ENCODE measurements around the gene TUT1.

DNA sequence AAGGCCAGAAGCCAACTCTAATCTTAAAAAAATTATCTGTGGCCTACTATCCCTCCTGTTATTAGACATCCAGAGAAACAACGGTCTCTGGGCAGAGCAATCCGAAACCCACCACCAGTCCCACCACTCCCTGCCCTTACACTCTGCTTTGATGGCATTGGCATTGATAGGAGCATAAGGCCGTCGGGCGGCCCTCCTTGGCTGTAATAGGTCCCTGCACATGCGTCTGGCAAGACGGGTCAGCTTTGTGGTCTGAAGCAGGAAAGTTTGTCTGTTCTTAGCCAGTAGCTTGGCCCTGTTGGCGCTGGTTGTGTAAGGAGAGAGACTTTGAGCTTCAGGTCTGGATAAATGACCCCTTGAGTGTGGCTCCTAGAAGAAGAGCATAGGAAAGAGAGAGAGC lies 3.8 kb upstream of the TUT1 start:
- TF ChIP-seq, protein P1, sequence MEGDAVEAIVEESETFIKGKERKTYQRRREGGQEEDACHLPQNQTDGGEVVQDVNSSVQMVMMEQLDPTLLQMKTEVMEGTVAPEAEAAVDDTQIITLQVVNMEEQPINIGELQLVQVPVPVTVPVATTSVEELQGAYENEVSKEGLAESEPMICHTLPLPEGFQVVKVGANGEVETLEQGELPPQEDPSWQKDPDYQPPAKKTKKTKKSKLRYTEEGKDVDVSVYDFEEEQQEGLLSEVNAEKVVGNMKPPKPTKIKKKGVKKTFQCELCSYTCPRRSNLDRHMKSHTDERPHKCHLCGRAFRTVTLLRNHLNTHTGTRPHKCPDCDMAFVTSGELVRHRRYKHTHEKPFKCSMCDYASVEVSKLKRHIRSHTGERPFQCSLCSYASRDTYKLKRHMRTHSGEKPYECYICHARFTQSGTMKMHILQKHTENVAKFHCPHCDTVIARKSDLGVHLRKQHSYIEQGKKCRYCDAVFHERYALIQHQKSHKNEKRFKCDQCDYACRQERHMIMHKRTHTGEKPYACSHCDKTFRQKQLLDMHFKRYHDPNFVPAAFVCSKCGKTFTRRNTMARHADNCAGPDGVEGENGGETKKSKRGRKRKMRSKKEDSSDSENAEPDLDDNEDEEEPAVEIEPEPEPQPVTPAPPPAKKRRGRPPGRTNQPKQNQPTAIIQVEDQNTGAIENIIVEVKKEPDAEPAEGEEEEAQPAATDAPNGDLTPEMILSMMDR (IDR thresholded peaks at IDR 0.05; ENCODE audit: low read depth, low read length, missing input control) = no peak
- TF ChIP-seq TAF1 (conservative IDR thresholded peaks at IDR 0.05) = no peak
- TF ChIP-seq, protein P2, sequence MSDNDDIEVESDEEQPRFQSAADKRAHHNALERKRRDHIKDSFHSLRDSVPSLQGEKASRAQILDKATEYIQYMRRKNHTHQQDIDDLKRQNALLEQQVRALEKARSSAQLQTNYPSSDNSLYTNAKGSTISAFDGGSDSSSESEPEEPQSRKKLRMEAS (IDR thresholded peaks at IDR 0.05) = no peak
- TF ChIP-seq, protein P3, sequence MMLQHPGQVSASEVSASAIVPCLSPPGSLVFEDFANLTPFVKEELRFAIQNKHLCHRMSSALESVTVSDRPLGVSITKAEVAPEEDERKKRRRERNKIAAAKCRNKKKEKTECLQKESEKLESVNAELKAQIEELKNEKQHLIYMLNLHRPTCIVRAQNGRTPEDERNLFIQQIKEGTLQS (IDR thresholded peaks at IDR 0.05) = no peak

Data from liver (tissue), 3 donors.